H1 (cell line): ENCODE data around the gene BRINP3. TPM values are rescaled to one million over a fixed set of nuclear protein-coding genes. Genes with fewer than 3 reads are reported as not detected.

Experiments
- ATF2 ChIP-seq: IDR thresholded peaks from 2 replicates; pipeline ENCODE4 v1.6.1; 2012; ENCODE audit warnings: low read length, inconsistent platforms
- EZH2 ChIP-seq: fragments of 200-600 bp; sonication (generic); IDR thresholded peaks from 2 replicates; pipeline ENCODE4 v1.7.1; 2012; ENCODE audit warnings: low read depth, mild to moderate bottlenecking, moderate library complexity, low read length, inconsistent platforms; ENCODE audit not compliant: severe bottlenecking
- JUN ChIP-seq: IDR thresholded peaks from 2 replicates; pipeline ENCODE4 v1.6.1; 2011; ENCODE audit warnings: low read depth, mild to moderate bottlenecking, improper control_type of control experiment, low read length
- NANOG ChIP-seq: IDR thresholded peaks from 2 replicates; pipeline ENCODE4 v1.6.1; 2011; ENCODE audit warnings: low read length, low read depth, mild to moderate bottlenecking, inconsistent platforms; ENCODE audit not compliant: insufficient read depth, poor library complexity, severe bottlenecking
- POU5F1 ChIP-seq: IDR thresholded peaks from 2 replicates; pipeline ENCODE4 v1.6.1; 2011; ENCODE audit warnings: low read depth, mild to moderate bottlenecking, low read length, moderate library complexity
- RAD21 ChIP-seq, 2 experiments: IDR thresholded peaks in 1 of 2; conservative IDR thresholded peaks in 1 of 2; 2 replicates each; pipeline ENCODE4 v1.6.1; 2011; ENCODE audit warnings: low read depth in 2 of 2, low read length in 2 of 2, improper control_type of control experiment in 1 of 2, inconsistent platforms in 1 of 2, mild to moderate bottlenecking in 1 of 2, moderate library complexity in 1 of 2
- SIN3A ChIP-seq, 2 experiments: IDR thresholded peaks in 1 of 2; conservative IDR thresholded peaks in 1 of 2; 2 replicates each; pipeline ENCODE4 v1.6.1; 2011 to 2012; ENCODE audit warnings: low read length in 2 of 2, improper control_type of control experiment in 1 of 2, low read depth in 1 of 2, mild to moderate bottlenecking in 1 of 2
- TCF12 ChIP-seq: IDR thresholded peaks from 2 replicates; pipeline ENCODE4 v1.6.1; 2011; ENCODE audit warnings: low read depth, mild to moderate bottlenecking, low read length
- polyA plus RNA-seq, 7 experiments: library from polyadenylated mRNA; depleted of rRNA in 3 of 7; stranded (reverse) in 5 of 7; unstranded in 2 of 7; fragments of >200 nt in 5 of 7; fragments of 200-250 nt in 2 of 7; gene quantifications; 1 replicate in 5 of 7; 2 replicates in 1 of 7; 4 replicates in 1 of 7; pipeline versions ENCODE4 v1.2.1 to v1.2.3, GENCODE V29; 2011 to 2013; ENCODE audit warnings: missing spikeins in 2 of 7, mixed read lengths in 2 of 7
- total RNA-seq: library from RNA; stranded (reverse); fragmentation: NEBNext Ultra II Directional; extraction: Animal tissue kit (Norgen Biotek cat#: 25700); gene quantifications from 2 replicates; pipeline ENCODE4 v1.2.1, GENCODE V29; 2021

Gene BRINP3
- total and polyA plus RNA-seq, 2 of the 8 experiments (the other 6 are each of a cell fraction or from before 2014, with no cell fraction given): not detected

DNA sequence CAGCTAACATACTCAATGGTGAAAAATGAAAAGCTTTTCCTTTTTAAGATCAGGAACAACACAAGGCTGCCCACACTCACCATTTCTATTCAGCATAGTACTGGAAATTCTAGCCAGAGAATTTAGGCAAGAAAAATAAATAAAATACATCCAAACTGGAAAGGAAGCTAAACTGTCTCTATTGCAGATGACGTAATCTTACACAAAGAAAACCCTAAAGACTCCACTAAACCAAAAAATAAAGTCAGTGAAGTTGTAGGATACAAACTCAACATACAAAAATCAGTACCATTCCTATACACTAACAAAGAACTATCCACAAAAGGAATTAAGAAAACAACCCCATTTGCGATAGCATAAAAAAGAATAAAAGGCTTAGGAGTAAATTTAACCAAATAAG, 181.2 kb downstream of the BRINP3 start (continued):
- no peak for TF ChIP-seq ATF2
- TF ChIP-seq EZH2: no peak
- TF ChIP-seq RAD21 (IDR thresholded peaks at IDR 0.05 in 1 of 2, conservative IDR thresholded peaks at IDR 0.05 in 1 of 2; ENCODE audit: low read depth in 2 of 2, low read length in 2 of 2): no peak
- TF ChIP-seq POU5F1: no peak
- no peak for TF ChIP-seq TCF12
- no peak for TF ChIP-seq SIN3A (conservative IDR thresholded peaks at IDR 0.05 in 1 of 2, IDR thresholded peaks at IDR 0.05 in 1 of 2; ENCODE audit: low read depth in 1 of 2, low read length in 2 of 2)
- no peak for TF ChIP-seq NANOG
- TF ChIP-seq JUN: no peak
